PC-3 (cell line): ENCODE results near the gene DMRT1. TPM values are rescaled to one million over a fixed set of nuclear protein-coding genes. Genes with fewer than 3 reads are reported as not detected.

ENCODE experiments used
- ATAC-seq: fragments of 200-7000 bp; cut with Tn5 transposase; 2 replicates; pipeline ENCODE4 v1.9.1; 2020; ENCODE audit warnings: mild to moderate bottlenecking, moderate library complexity
- BruUV-seq: library from RNA; stranded (reverse); fragments of 400-500 nt; replicated peaks from 2 replicates; lab custom pipeline; 2021; lab: Mats Ljungman, UMichigan
- CTCF ChIA-PET: fragments of 300-600 bp; sonication (Branson Sonifier 250); formaldehyde crosslinking; loops from one replicate; lab custom pipeline; 2022; ENCODE audit warnings: antibody characterized with exemption; lab: Charles Lee
- POLR2A ChIA-PET: fragments of 300-600 bp; sonication (Branson Sonifier 250); formaldehyde crosslinking; loops from one replicate; lab custom pipeline; 2022; ENCODE audit warnings: antibody characterized with exemption; ENCODE audit not compliant: unreplicated experiment; lab: Charles Lee
- DNase-seq: peaks from one replicate; pipeline ENCODE4 v3.0.0-alpha.2; 2015
- H2AFZ ChIP-seq: fragments of 300-600 bp; sonication (generic); 2 replicates; pipeline ENCODE4 v1.6.0; 2016; ENCODE audit warnings: antibody characterized with exemption, low read length
- H3F3A ChIP-seq: fragments of 300-600 bp; sonication (generic); one replicate; pipeline ENCODE4 v1.6.0; 2017; ENCODE audit warnings: antibody characterized with exemption, low read length, control low read depth, mild to moderate bottlenecking; ENCODE audit not compliant: unreplicated experiment
- H3K27ac ChIP-seq: fragments of 300-600 bp; sonication (generic); 2 replicates; pipeline ENCODE4 v1.5.1; 2016; ENCODE audit warnings: mild to moderate bottlenecking, low read length
- H3K27me3 ChIP-seq: fragments of 300-600 bp; sonication (generic); 2 replicates; pipeline ENCODE4 v1.6.1; 2016; ENCODE audit warnings: low read length, mixed read lengths
- H3K36me3 ChIP-seq: fragments of 300-600 bp; sonication (generic); 2 replicates; pipeline ENCODE4 v1.6.1; 2016; ENCODE audit warnings: low read depth, mixed run types, low read length, mixed read lengths
- H3K4me1 ChIP-seq: fragments of 300-600 bp; sonication (generic); 2 replicates; pipeline ENCODE4 v1.5.1; 2016; ENCODE audit warnings: low read length; ENCODE audit not compliant: insufficient read depth
- H3K4me2 ChIP-seq: fragments of 300-600 bp; sonication (generic); 2 replicates; pipeline ENCODE4 v1.6.0; 2016; ENCODE audit warnings: low read length
- H3K4me3 ChIP-seq: fragments of 300-600 bp; sonication (generic); 2 replicates; pipeline ENCODE4 v1.5.1; 2016; ENCODE audit warnings: mild to moderate bottlenecking, low read length, mixed read lengths
- H3K79me2 ChIP-seq: fragments of 300-600 bp; sonication (generic); 2 replicates; pipeline ENCODE4 v1.6.1; 2017; ENCODE audit warnings: low read length, mixed read lengths
- H3K9ac ChIP-seq: fragments of 300-600 bp; sonication (generic); 2 replicates; pipeline ENCODE4 v1.6.0; 2016; ENCODE audit warnings: mild to moderate bottlenecking, low read length
- H3K9me2 ChIP-seq: fragments of 300-600 bp; sonication (generic); replicated peaks from 2 replicates; pipeline ENCODE4 v1.6.1; 2016; ENCODE audit warnings: mixed run types, low read length, mixed read lengths
- H3K9me3 ChIP-seq: fragments of 300-600 bp; sonication (generic); 2 replicates; pipeline ENCODE4 v1.6.1; 2016; ENCODE audit warnings: low read length, mixed read lengths
- H4K20me1 ChIP-seq: fragments of 300-600 bp; sonication (generic); 2 replicates; pipeline ENCODE4 v1.6.1; 2016; ENCODE audit warnings: low read length, mixed read lengths
- CTCF ChIP-seq: fragments of 300-600 bp; sonication (generic); conservative IDR thresholded peaks from 2 replicates; pipeline ENCODE4 v1.5.1; 2017; ENCODE audit warnings: antibody characterized with exemption, low read depth, mild to moderate bottlenecking, low read length
- EZH2 ChIP-seq: fragments of 300-600 bp; sonication (generic); IDR thresholded peaks from one replicate; pipeline ENCODE4 v1.6.1; 2017; ENCODE audit warnings: antibody characterized with exemption, mild to moderate bottlenecking, low read length; ENCODE audit not compliant: unreplicated experiment
- EZH2phosphoT487 ChIP-seq: fragments of 300-600 bp; sonication (generic); IDR thresholded peaks from 2 replicates; pipeline ENCODE4 v1.6.1; 2018; ENCODE audit warnings: mild to moderate bottlenecking, antibody characterized with exemption, low read length, borderline replicate concordance
- intact Hi-C: fragments of 100-400 bp; cut with micrococcal nuclease; formaldehyde crosslinking; loops from 2 replicates; pipeline ENCODE4 v1.9.0; 2023
- total RNA-seq: library from RNA; depleted of rRNA; stranded (reverse); fragments of >200 nt; gene quantifications from 2 replicates; pipeline ENCODE4 v1.2.3, GENCODE V29; 2014

DMRT1 gene
- total RNA-seq, 1 experiment from 2014 or later = 0.04 TPM

- no peaks in the 10 kb centered on the region for H3K36me3 ChIP-seq
- CTCF ChIA-PET = no interaction called here
- DNase-seq (no peak), ATAC-seq (no peak)
- no peak overlapping the region for H3K27ac ChIP-seq
- no peaks in the 10 kb centered on the region for H3K4me1 ChIP-seq
- no TSS peak for BruUV-seq
- no peak overlapping the region for H3K9ac ChIP-seq
- H2AFZ ChIP-seq = no peak overlapping the region
- intact Hi-C loops = no loop called here
- no peaks in the 10 kb centered on the region for H3K27me3 ChIP-seq
- no peaks in the 10 kb centered on the region for H3K9me3 ChIP-seq
- no peaks in the 10 kb centered on the region for H3F3A ChIP-seq
- no peak for TF ChIP-seq EZH2
- POLR2A ChIA-PET = no interaction called here
- H3K4me2 ChIP-seq = no peak overlapping the region
- no peaks in the 10 kb centered on the region for H3K9me2 ChIP-seq
- no peaks in the 10 kb centered on the region for H4K20me1 ChIP-seq
- no peaks in the 10 kb centered on the region for H3K79me2 ChIP-seq
- no peak overlapping the region for H3K4me3 ChIP-seq
Observed at GRCh38 chr9:886886-887285, 45.4 kb downstream of the DMRT1 start.

GRCh38 chr9:892123-892522 lies 50.6 kb downstream of the DMRT1 start:
- ChIA-PET CTCF (interaction anchor here (0.5 to 0.6 kb wide), 2 partner anchors 56 to 85 kb away, joined by 3 to 5 read pairs; no protein-coding TSS in a partner anchor), POLR2A (no interaction called here)
- Histone ChIP-seq H3K4me1 (no peaks in the 10 kb centered on the region), H3F3A (no peaks in the 10 kb centered on the region), H3K79me2 (no peaks in the 10 kb centered on the region), H3K4me3 (no peak overlapping the region), H3K9me3 (no peaks in the 10 kb centered on the region), H4K20me1 (no peaks in the 10 kb centered on the region), H3K9me2 (no peaks in the 10 kb centered on the region), H3K9ac (no peak overlapping the region), H3K36me3 (no peaks in the 10 kb centered on the region; the same call in 1 of the 2 replicates), H2AFZ (no peak overlapping the region), H3K27ac (no peak overlapping the region), H3K27me3 (no peaks in the 10 kb centered on the region), H3K4me2 (no peak overlapping the region)
- intact Hi-C loops = no loop called here
- DNase-seq (peak; percentile 11), ATAC-seq (no peak)
- TF ChIP-seq CTCF (0 out of 2 replicates have a peak, but pooled peaks have one; percentile 31), EZH2phosphoT487 (no peak)
- no TSS peak for BruUV-seq

- Histone ChIP-seq H2AFZ (peak overlapping the region; percentile 76; the same call in 1 of the 2 replicates), H3K9me2 (no peaks in the 10 kb centered on the region), H3K36me3 (no peaks in the 10 kb centered on the region; the same call in 1 of the 2 replicates), H3K9ac (no peak overlapping the region), H3K4me1 (no peaks in the 10 kb centered on the region), H4K20me1 (no peaks in the 10 kb centered on the region), H3K9me3 (no peaks in the 10 kb centered on the region), H3K4me3 (no peak overlapping the region), H3F3A (no peaks in the 10 kb centered on the region), H3K79me2 (no peaks in the 10 kb centered on the region), H3K27ac (no peak overlapping the region), H3K4me2 (peak overlapping the region; percentile 79; the same call in 1 of the 2 replicates), H3K27me3 (no peaks in the 10 kb centered on the region)
- no TSS peak for BruUV-seq
- ChIA-PET CTCF (interaction anchor here (1.8 kb wide), 1 partner anchor 112 kb away, joined by 9 read pairs; no protein-coding TSS in a partner anchor), POLR2A (no interaction called here)
- ATAC-seq (no peak), DNase-seq (no peak)
- intact Hi-C loops = no loop called here
- TF ChIP-seq CTCF = no peak
- no peak for TF ChIP-seq EZH2phosphoT487
- TF ChIP-seq EZH2 = no peak
Observed at GRCh38 chr9:893115-893514, 51.6 kb downstream of the DMRT1 start.
